HG03439 (cell line): ENCODE data around the gene FBXW8.

Source experiments
- ATAC-seq: cut with Tn5 transposase; IDR thresholded peaks from one replicate; pipeline ENCODE4 v1.9.1; 2021; ENCODE audit warnings: mild to moderate bottlenecking, moderate library complexity; ENCODE audit not compliant: unreplicated experiment

The FBXW8 gene

GRCh38 chr12:117069926-117070900 lies 159.5 kb downstream of the FBXW8 start:
- no peak for ATAC-seq

DNA sequence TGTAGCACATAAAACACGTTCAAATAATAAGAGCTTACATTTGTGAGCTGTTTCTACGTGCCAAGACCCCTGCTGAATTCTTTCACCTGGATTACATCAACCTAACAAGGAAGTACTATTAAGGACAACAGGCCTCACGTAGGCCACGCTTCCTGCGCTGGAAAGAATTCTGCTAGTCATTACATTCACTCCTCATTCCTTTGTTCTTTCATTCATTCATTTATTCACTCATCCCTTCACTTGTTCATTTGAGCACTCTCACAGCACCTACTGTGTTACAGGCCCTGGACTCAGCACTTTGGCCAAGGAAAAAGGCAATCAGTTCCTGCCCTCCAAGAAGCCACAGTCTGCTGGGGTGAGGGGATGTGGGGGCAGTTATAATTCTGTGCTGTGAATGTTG lies 160.3 kb downstream of the FBXW8 start:
- ATAC-seq: no peak

GRCh38 chr12:117072106-117072505 lies 161.4 kb downstream of the FBXW8 start:
- ATAC-seq: no peak

- ATAC-seq: no peak
These were observed 162.2 kb downstream of the FBXW8 start for GRCh38 chr12:117072736-117073490.

DNA sequence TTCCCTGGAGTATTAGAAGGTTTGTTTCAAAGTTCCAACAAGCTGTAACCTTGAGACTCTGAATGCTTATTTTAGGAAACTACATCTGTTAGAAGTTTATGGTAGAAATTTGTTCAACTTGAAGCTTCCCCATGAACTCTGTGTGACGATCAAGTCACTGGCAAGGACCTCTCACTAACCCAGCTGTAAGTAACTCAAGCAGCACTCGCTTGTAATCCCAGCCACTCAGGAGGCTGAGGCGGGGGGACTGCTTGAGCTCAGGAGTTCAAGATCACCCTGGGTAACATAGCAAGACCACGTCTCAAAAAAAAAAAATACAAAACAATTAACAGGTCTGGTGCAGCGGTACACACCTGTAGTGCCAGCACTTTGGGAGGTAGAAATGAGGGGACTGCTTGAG lies 162.9 kb downstream of the FBXW8 start:
- ATAC-seq: no peak

GRCh38 chr12:117076410-117077372 lies 165.9 kb downstream of the FBXW8 start:
- ATAC-seq: no peak

DNA sequence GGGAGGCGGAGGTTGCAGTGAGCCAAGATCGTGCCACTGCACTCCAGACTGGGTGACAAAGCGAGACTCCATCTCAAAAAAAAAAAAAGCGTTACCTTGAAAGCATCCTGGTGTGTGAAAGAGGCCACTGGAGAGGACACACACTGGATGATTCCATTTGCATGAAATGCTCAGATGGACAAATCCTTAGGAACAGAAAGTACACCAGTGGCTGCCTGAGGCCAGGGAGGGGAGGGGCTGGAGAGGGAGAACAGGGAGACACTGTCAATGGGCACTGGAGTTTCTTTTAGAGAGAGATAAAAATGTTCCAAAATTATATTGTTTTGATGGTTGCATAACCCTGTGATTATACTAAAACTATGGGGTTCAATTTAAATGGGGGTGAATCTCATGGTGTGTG lies 168.7 kb downstream of the FBXW8 start:
- no peak for ATAC-seq

DNA sequence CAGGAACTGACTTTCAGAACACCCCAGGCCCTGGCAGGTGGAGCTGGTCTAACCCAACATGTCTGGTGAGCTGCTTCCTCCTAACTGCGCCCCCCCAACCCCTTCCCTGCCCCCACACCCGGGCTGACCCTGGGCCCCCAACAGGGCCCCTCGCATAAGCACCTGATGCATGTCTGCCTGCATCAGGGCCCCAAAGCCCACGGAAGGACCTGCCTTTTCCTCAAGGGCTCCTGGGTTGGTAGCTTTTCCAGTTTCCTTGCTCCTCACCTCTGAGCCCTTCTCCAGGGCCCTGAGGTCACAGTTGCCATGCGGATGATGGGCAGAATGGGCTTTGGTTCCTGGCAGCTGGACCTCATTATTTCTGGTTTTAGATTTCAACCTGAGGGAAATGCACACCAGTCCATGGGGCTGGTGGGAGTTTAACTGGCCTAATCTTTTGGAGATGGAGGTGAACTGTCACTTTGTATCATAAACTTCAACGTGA lies 170.0 kb downstream of the FBXW8 start:
- no peak for ATAC-seq
